ENCODE data around the gene ZC2HC1B. TPM values are rescaled to one million over a fixed set of nuclear protein-coding genes. Genes with fewer than 3 reads are reported as not detected.

ZC2HC1B gene
- total RNA-seq, 1 experiment from 2014 or later = not detected

DNA sequence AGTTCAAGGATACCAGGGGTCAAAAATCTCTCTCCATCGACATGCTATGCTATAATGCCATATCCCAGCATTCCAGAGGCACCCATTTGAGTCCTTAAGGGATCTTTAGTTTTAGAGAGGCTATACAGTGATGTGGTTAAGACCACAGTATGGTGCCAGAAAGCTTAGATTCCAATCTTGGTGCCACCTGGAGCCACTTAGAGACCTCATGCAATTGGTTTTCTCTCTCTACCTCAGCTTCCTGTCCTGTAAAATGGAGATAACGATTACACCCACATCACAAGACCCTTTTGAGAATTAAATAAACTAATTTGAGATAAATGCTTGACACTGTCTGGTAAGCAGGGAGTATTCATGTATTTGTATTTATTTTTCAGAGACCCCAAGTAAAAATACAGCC is 104.8 kb downstream of the ZC2HC1B start:
- H2BK20ac ChIP-seq (ENCODE audit: low read depth, low read length, poor library complexity, severe bottlenecking) = no peak overlapping the region

More for the DNA sequence above, 104.8 kb downstream of the ZC2HC1B start:
- Histone ChIP-seq H2BK12ac (ENCODE audit: insufficient read length, low read depth, low read length) (no peak overlapping the region), H3T11ph (ENCODE audit: low read length) (no peak overlapping the region), H3K18ac (ENCODE audit: insufficient read length, low read depth, low read length) (no peak overlapping the region), H4K91ac (ENCODE audit: insufficient read length, low read depth, low read length) (no peak overlapping the region), H3K4me1 (ENCODE audit: insufficient read depth, low read length) (peaks cover 5% of the 10 kb centered on the region; the same call in 1 of the 2 replicates), H3K9me3 (ENCODE audit: control insufficient read depth, low read depth, low read length) (no peaks in the 10 kb centered on the region), H2BK5ac (ENCODE audit: insufficient read length, low read length) (no peak overlapping the region), H3K4me2 (ENCODE audit: insufficient read depth, insufficient read length, low read length) (no peak overlapping the region), H2AFZ (ENCODE audit: low read length) (no peak overlapping the region), H4K20me1 (ENCODE audit: control insufficient read depth, insufficient read depth, insufficient read length) (no peaks in the 10 kb centered on the region), H3K27ac (ENCODE audit: insufficient read length, low read depth, low read length) (no peak overlapping the region), H3K79me1 (ENCODE audit: insufficient read depth, low read depth, low read length, poor library complexity, severe bottlenecking) (no peaks in the 10 kb centered on the region), H3K14ac (ENCODE audit: insufficient read depth, low read length) (no peak overlapping the region), H2AK5ac (ENCODE audit: insufficient read length, low read length) (no peak overlapping the region), H3K4ac (ENCODE audit: low read depth, low read length) (no peak overlapping the region), H3K23ac (ENCODE audit: insufficient read length, low read depth, low read length) (no peak overlapping the region), H3K23me2 (ENCODE audit: insufficient read length, low read depth, low read length, poor library complexity, severe bottlenecking) (no peaks in the 10 kb centered on the region), H2BK15ac (ENCODE audit: low read depth, low read length) (no peak overlapping the region), H3K9ac (ENCODE audit: extremely low read depth, insufficient read length, low read length) (no peak overlapping the region), H3K27me3 (ENCODE audit: insufficient read depth, low read length) (peaks cover 77% of the 10 kb centered on the region), H3K79me2 (ENCODE audit: insufficient read depth, low read length) (no peaks in the 10 kb centered on the region), H4K8ac (replicated peaks; ENCODE audit: insufficient read length, low read depth, low read length) (no peak overlapping the region), H4K5ac (ENCODE audit: insufficient read length, low read depth, low read length) (no peak overlapping the region), H2BK120ac (ENCODE audit: low read depth, low read length, poor library complexity, severe bottlenecking) (no peak overlapping the region), H3K56ac (ENCODE audit: insufficient read length, low read depth, low read length) (no peak overlapping the region)
- Mint-ChIP-seq H3K27ac (no peak overlapping the region), H3K27me3 (ENCODE audit: low read depth) (no peaks in the 10 kb centered on the region; the same call in 1 of the 2 replicates), H3K4me1 (peaks cover 55 to 57% of the 10 kb centered on the region in 2 experiments), H3K9me3 (peaks cover 0 to 7% of the 10 kb centered on the region in 2 experiments; a peak in 2 of 5 replicates), H3K4me3 (no peak overlapping the region), H3K36me3 (ENCODE audit: insufficient read depth in 1 of 3, low read depth in 3 of 3) (no peaks in the 10 kb centered on the region)
- TF ChIP-seq, protein P1, sequence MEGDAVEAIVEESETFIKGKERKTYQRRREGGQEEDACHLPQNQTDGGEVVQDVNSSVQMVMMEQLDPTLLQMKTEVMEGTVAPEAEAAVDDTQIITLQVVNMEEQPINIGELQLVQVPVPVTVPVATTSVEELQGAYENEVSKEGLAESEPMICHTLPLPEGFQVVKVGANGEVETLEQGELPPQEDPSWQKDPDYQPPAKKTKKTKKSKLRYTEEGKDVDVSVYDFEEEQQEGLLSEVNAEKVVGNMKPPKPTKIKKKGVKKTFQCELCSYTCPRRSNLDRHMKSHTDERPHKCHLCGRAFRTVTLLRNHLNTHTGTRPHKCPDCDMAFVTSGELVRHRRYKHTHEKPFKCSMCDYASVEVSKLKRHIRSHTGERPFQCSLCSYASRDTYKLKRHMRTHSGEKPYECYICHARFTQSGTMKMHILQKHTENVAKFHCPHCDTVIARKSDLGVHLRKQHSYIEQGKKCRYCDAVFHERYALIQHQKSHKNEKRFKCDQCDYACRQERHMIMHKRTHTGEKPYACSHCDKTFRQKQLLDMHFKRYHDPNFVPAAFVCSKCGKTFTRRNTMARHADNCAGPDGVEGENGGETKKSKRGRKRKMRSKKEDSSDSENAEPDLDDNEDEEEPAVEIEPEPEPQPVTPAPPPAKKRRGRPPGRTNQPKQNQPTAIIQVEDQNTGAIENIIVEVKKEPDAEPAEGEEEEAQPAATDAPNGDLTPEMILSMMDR (conservative IDR thresholded peaks at IDR 0.05) = no peak
- no CpG with 5 or more reads among the region's 2 CpGs for WGBS (ENCODE audit: extremely low coverage, insufficient read length, low lambda C conversion rate)
- DNase-seq = no peak
